Fibroblast of pulmonary artery (primary cell): ENCODE results near the gene LRRC4B.
"Not testable (repeated sequence)": the region's sequence is repeated elsewhere in the genome, so short reads cannot be mapped to it uniquely, and the experiment has no call there.

Experiments used
- DNase-seq: peaks from one replicate; pipeline ENCODE4 v3.0.0-alpha.2; 2010; ENCODE audit warnings: low read depth
- H3K4me3 ChIP-seq: replicated peaks from 2 replicates; pipeline ENCODE4 v1.5.1; 2011; ENCODE audit warnings: low read depth, mild to moderate bottlenecking, control low read depth, low read length, moderate library complexity
- CTCF ChIP-seq: IDR thresholded peaks from 2 replicates; pipeline ENCODE4 v1.5.1; 2011; ENCODE audit warnings: mild to moderate bottlenecking, control low read depth, low read length, inconsistent platforms; ENCODE audit errors: missing control alignments

Gene LRRC4B

GRCh38 chr19:50537769-50538230 is 30.4 kb downstream of the LRRC4B start:
- DNase-seq = peak; percentile 86
- no peak overlapping the region for H3K4me3 ChIP-seq
- TF ChIP-seq CTCF = peak; percentile 86

GRCh38 chr19:50537306-50537685 is 30.9 kb downstream of the LRRC4B start:
- no peak for DNase-seq
- H3K4me3 ChIP-seq = no peak overlapping the region
- TF ChIP-seq CTCF = no peak

- TF ChIP-seq CTCF = no peak
- no peak overlapping the region for H3K4me3 ChIP-seq
- no peak for DNase-seq
These were observed 31.5 kb downstream of the LRRC4B start for GRCh38 chr19:50536662-50537305.

- TF ChIP-seq CTCF = no peak
- H3K4me3 ChIP-seq = no peak overlapping the region
- no peak for DNase-seq
These were observed 32.5 kb downstream of the LRRC4B start for GRCh38 chr19:50535672-50536187.

GRCh38 chr19:50534478-50534877 is 33.8 kb downstream of the LRRC4B start:
- DNase-seq = no peak
- no peak overlapping the region for H3K4me3 ChIP-seq
- no peak for TF ChIP-seq CTCF

- no peak for DNase-seq
- TF ChIP-seq CTCF = no peak
These were observed 35.3 kb downstream of the LRRC4B start for GRCh38 chr19:50532952-50533351.

GRCh38 chr19:50531171-50531612 is 37.0 kb downstream of the LRRC4B start:
- no peak overlapping the region for H3K4me3 ChIP-seq
- no peak for DNase-seq
- TF ChIP-seq CTCF = no peak

More at GRCh38 chr19:50532952-50533351, 35.3 kb downstream of the LRRC4B start:
- H3K4me3 ChIP-seq = no peak overlapping the region

GRCh38 chr19:50528052-50528451 is 40.2 kb downstream of the LRRC4B start:
- not testable (repeated sequence) for H3K4me3 ChIP-seq, DNase-seq
